ENCODE measurements around the gene LHFPL5.

The LHFPL5 gene

GRCh38 chr6:35786272-35786671 is 18.9 kb upstream of the LHFPL5 start:
- no peak overlapping the region for H3K27ac ChIP-seq (ENCODE audit: low read length)
- H3K4me1 ChIP-seq (ENCODE audit: insufficient read depth, low read length) = no peaks in the 10 kb centered on the region
- peaks cover 6% of the 10 kb centered on the region for H3K27me3 ChIP-seq (ENCODE audit: insufficient read depth, low read length, poor library complexity)
- DNase-seq = no peak
- no peak for ATAC-seq (ENCODE audit: insufficient read depth, low read depth)
- H3K9me3 ChIP-seq (ENCODE audit: insufficient read depth, low read length, severe bottlenecking) = no peaks in the 10 kb centered on the region
- no peaks in the 10 kb centered on the region for H3K79me2 ChIP-seq (ENCODE audit: insufficient read depth, low read length)
- no peaks in the 10 kb centered on the region for H4K20me1 ChIP-seq (ENCODE audit: insufficient read depth, low read length)
- no peak for TF ChIP-seq EZH2 (IDR thresholded peaks at IDR 0.05; ENCODE audit: borderline replicate concordance, low read depth, low read length, severe bottlenecking)
- no peak for TF ChIP-seq CTCF (IDR thresholded peaks at IDR 0.05; ENCODE audit: borderline replicate concordance, extremely low read depth, low read length, poor library complexity, severe bottlenecking)
- no peak overlapping the region for H3K9ac ChIP-seq (ENCODE audit: low read depth, low read length)
- H3K4me3 ChIP-seq (ENCODE audit: low read depth in 1 of 2, low read length in 2 of 2) = no peak overlapping the region
- no peak overlapping the region for H3K4me2 ChIP-seq (ENCODE audit: insufficient read depth, low read length)
- no peaks in the 10 kb centered on the region for H3K36me3 ChIP-seq (ENCODE audit: insufficient read depth, low read length)
- no peak overlapping the region for H2AFZ ChIP-seq (ENCODE audit: low read depth, low read length)

GRCh38 chr6:35786810-35787209 is 18.3 kb upstream of the LHFPL5 start:
- H3K27me3 ChIP-seq (ENCODE audit: insufficient read depth, low read length, poor library complexity) = peaks cover 6% of the 10 kb centered on the region
- H3K4me3 ChIP-seq (ENCODE audit: low read depth in 1 of 2, low read length in 2 of 2) = no peak overlapping the region
- no peaks in the 10 kb centered on the region for H3K36me3 ChIP-seq (ENCODE audit: insufficient read depth, low read length)
- TF ChIP-seq CTCF (IDR thresholded peaks at IDR 0.05; ENCODE audit: borderline replicate concordance, extremely low read depth, low read length, poor library complexity, severe bottlenecking) (no peak), EZH2 (IDR thresholded peaks at IDR 0.05; ENCODE audit: borderline replicate concordance, low read depth, low read length, severe bottlenecking) (no peak)
- no peak for ATAC-seq (ENCODE audit: insufficient read depth, low read depth)
- no peak for DNase-seq
- no peaks in the 10 kb centered on the region for H3K9me3 ChIP-seq (ENCODE audit: insufficient read depth, low read length, severe bottlenecking)
- no peak overlapping the region for H2AFZ ChIP-seq (ENCODE audit: low read depth, low read length)
- no peaks in the 10 kb centered on the region for H4K20me1 ChIP-seq (ENCODE audit: insufficient read depth, low read length)
- H3K9ac ChIP-seq (ENCODE audit: low read depth, low read length) = no peak overlapping the region
- no peak overlapping the region for H3K4me2 ChIP-seq (ENCODE audit: insufficient read depth, low read length)
- no peaks in the 10 kb centered on the region for H3K79me2 ChIP-seq (ENCODE audit: insufficient read depth, low read length)
- no peak overlapping the region for H3K27ac ChIP-seq (ENCODE audit: low read length)
- H3K4me1 ChIP-seq (ENCODE audit: insufficient read depth, low read length) = no peaks in the 10 kb centered on the region

- H3K79me2 ChIP-seq (ENCODE audit: insufficient read depth, low read length) = no peaks in the 10 kb centered on the region
- no peak overlapping the region for H2AFZ ChIP-seq (ENCODE audit: low read depth, low read length)
These were observed 17.6 kb upstream of the LHFPL5 start for GRCh38 chr6:35787266-35788218.

More at GRCh38 chr6:35787266-35788218, 17.6 kb upstream of the LHFPL5 start:
- no peak overlapping the region for H3K4me3 ChIP-seq (ENCODE audit: low read depth in 1 of 2, low read length in 2 of 2)
- H4K20me1 ChIP-seq (ENCODE audit: insufficient read depth, low read length) = no peaks in the 10 kb centered on the region
- no peak for DNase-seq
- TF ChIP-seq EZH2 (IDR thresholded peaks at IDR 0.05; ENCODE audit: borderline replicate concordance, low read depth, low read length, severe bottlenecking) = no peak
- TF ChIP-seq CTCF (IDR thresholded peaks at IDR 0.05; ENCODE audit: borderline replicate concordance, extremely low read depth, low read length, poor library complexity, severe bottlenecking) = no peak
- no peaks in the 10 kb centered on the region for H3K4me1 ChIP-seq (ENCODE audit: insufficient read depth, low read length)
- H3K27me3 ChIP-seq (ENCODE audit: insufficient read depth, low read length, poor library complexity) = peaks cover 9% of the 10 kb centered on the region
- no peak overlapping the region for H3K27ac ChIP-seq (ENCODE audit: low read length)
- no peaks in the 10 kb centered on the region for H3K36me3 ChIP-seq (ENCODE audit: insufficient read depth, low read length)
- H3K4me2 ChIP-seq (ENCODE audit: insufficient read depth, low read length) = no peak overlapping the region
- H3K9ac ChIP-seq (ENCODE audit: low read depth, low read length) = no peak overlapping the region
- no peaks in the 10 kb centered on the region for H3K9me3 ChIP-seq (ENCODE audit: insufficient read depth, low read length, severe bottlenecking)
- ATAC-seq (ENCODE audit: insufficient read depth, low read depth) = no peak

Measured in DND-41 (cell line).